HG03064 (cell line): ENCODE data around the gene PDE1A.

ENCODE experiments used
- ATAC-seq: cut with Tn5 transposase; IDR thresholded peaks from one replicate; pipeline ENCODE4 v1.9.1; 2021; ENCODE audit warnings: low read depth; ENCODE audit not compliant: unreplicated experiment

Gene PDE1A

GRCh38 chr2:182148344-182148743, 278.5 kb downstream of the PDE1A start:
- no peak for ATAC-seq

GRCh38 chr2:182144776-182145165, 282.1 kb downstream of the PDE1A start:
- no peak for ATAC-seq

- ATAC-seq: no peak
Observed at GRCh38 chr2:182144041-182144775, 282.6 kb downstream of the PDE1A start.

GRCh38 chr2:182142062-182142461, 284.8 kb downstream of the PDE1A start:
- ATAC-seq: no peak

- no peak for ATAC-seq
Observed at GRCh38 chr2:182134201-182134600, 292.6 kb downstream of the PDE1A start.

GRCh38 chr2:182133195-182133891, 293.5 kb downstream of the PDE1A start:
- ATAC-seq: no peak

GRCh38 chr2:182132605-182133004, 294.2 kb downstream of the PDE1A start:
- ATAC-seq: no peak

GRCh38 chr2:182128821-182129707, 297.8 kb downstream of the PDE1A start:
- ATAC-seq: no peak

GRCh38 chr2:182117196-182117595, 309.6 kb downstream of the PDE1A start:
- ATAC-seq: no peak

GRCh38 chr2:182116774-182117173, 310.1 kb downstream of the PDE1A start:
- no peak for ATAC-seq

GRCh38 chr2:182115258-182115657, 311.6 kb downstream of the PDE1A start:
- no peak for ATAC-seq

- ATAC-seq: no peak
Observed at GRCh38 chr2:182113334-182113733, 313.5 kb downstream of the PDE1A start.

GRCh38 chr2:182110347-182110746, 316.5 kb downstream of the PDE1A start:
- ATAC-seq: no peak

GRCh38 chr2:182103526-182103925, 323.3 kb downstream of the PDE1A start:
- no peak for ATAC-seq

GRCh38 chr2:182101263-182101662, 325.6 kb downstream of the PDE1A start:
- ATAC-seq: no peak

GRCh38 chr2:182098648-182099047, 328.2 kb downstream of the PDE1A start:
- no peak for ATAC-seq

GRCh38 chr2:182097571-182098164, 329.2 kb downstream of the PDE1A start:
- ATAC-seq: no peak

GRCh38 chr2:182090486-182090885, 336.4 kb downstream of the PDE1A start:
- ATAC-seq: no peak
